OCI-LY7 (cell line): ENCODE data around the gene LMNTD2.

ENCODE experiments used
- EZH2phosphoT487 ChIP-seq: fragments of 200-600 bp; sonication (generic); IDR thresholded peaks from 2 replicates; pipeline ENCODE4 v1.6.1; 2018; ENCODE audit warnings: low read depth, borderline replicate concordance, mild to moderate bottlenecking, mixed run types, antibody characterized with exemption, low read length, moderate library complexity, mixed read lengths
- TF ChIP-seq, protein P1 (sequence below): fragments of 200-600 bp; sonication (generic); conservative IDR thresholded peaks from 2 replicates; pipeline ENCODE4 v1.5.1; 2014; ENCODE audit warnings: mild to moderate bottlenecking, antibody characterized with exemption, low read length, moderate library complexity, mixed read lengths

DNA sequence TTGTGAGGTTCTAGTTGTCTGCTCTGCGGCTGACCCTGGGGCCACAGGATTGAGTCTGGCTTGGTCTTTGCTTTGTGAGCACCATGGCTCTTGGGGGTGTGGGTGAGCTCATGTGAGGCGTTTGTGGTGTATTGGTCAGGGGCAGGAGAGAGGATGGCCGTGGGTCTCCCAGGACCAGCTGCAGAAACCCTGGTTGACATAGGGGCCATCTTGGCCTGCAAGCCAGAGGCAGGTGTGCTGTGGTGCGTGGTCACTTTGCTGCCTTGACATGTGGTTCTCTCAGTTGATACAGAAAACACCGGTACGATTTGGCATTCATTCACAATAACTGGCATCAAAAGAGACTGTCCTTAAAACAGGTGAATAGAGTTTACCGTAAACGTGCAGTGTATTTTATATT is 27.0 kb upstream of the LMNTD2 start:
- TF ChIP-seq, protein P1, sequence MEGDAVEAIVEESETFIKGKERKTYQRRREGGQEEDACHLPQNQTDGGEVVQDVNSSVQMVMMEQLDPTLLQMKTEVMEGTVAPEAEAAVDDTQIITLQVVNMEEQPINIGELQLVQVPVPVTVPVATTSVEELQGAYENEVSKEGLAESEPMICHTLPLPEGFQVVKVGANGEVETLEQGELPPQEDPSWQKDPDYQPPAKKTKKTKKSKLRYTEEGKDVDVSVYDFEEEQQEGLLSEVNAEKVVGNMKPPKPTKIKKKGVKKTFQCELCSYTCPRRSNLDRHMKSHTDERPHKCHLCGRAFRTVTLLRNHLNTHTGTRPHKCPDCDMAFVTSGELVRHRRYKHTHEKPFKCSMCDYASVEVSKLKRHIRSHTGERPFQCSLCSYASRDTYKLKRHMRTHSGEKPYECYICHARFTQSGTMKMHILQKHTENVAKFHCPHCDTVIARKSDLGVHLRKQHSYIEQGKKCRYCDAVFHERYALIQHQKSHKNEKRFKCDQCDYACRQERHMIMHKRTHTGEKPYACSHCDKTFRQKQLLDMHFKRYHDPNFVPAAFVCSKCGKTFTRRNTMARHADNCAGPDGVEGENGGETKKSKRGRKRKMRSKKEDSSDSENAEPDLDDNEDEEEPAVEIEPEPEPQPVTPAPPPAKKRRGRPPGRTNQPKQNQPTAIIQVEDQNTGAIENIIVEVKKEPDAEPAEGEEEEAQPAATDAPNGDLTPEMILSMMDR = no peak
- TF ChIP-seq EZH2phosphoT487 = no peak
